Measurements from ENCODE around the gene SLC4A8.
A peak's percentile ranks its signal among the peaks of the same experiment; 100 is the strongest.

DNA sequence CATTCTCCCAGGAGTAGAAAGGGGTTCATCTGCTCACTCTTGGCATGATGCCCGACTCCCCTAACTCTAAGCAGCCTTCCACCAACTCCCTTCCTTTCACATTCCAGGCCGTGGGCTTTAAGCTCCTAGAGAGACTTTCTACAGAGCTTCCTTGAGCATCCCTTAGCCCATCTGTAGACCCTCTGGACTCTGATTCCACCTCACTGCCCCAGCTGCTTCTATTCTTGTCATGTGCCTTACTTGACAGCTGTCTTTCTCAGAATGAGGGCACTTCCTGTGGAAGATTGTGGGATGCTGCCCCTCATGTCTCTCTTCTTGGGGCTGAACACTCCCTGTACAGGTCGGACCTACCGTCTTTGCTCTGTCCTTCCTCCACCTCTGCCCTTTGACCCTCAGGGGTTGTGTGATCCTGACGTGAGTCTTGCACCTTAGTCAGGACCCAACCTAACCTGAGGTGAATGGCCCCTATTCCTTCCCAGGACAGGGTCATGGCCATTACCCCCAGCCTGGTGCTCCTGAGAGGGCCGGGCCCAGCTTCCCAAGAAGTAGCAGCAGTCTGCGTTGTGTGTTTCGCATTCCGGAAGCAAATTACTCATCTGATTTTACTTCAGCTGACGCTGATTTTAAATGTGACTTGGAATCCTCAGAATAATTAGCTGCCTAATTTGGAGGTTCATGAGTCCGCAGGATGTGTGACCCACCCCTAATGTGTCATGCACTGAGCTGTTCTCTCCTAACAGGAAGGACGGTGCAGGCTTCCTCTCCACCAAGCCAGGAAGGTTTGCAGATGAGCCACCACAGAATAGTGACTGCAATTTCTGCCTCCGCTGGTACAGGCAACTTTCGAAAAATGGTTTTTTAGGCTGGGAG is 30.7 kb upstream of the SLC4A8 start:
- TF ChIP-seq, protein P1, sequence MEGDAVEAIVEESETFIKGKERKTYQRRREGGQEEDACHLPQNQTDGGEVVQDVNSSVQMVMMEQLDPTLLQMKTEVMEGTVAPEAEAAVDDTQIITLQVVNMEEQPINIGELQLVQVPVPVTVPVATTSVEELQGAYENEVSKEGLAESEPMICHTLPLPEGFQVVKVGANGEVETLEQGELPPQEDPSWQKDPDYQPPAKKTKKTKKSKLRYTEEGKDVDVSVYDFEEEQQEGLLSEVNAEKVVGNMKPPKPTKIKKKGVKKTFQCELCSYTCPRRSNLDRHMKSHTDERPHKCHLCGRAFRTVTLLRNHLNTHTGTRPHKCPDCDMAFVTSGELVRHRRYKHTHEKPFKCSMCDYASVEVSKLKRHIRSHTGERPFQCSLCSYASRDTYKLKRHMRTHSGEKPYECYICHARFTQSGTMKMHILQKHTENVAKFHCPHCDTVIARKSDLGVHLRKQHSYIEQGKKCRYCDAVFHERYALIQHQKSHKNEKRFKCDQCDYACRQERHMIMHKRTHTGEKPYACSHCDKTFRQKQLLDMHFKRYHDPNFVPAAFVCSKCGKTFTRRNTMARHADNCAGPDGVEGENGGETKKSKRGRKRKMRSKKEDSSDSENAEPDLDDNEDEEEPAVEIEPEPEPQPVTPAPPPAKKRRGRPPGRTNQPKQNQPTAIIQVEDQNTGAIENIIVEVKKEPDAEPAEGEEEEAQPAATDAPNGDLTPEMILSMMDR (IDR thresholded peaks at IDR 0.05): no peak
- no peak for TF ChIP-seq POLR2A (IDR thresholded peaks at IDR 0.05)
- TF ChIP-seq POLR2AphosphoS5 (IDR thresholded peaks at IDR 0.05; ENCODE audit: insufficient read depth in 1 of 2, low read depth in 1 of 2): peak in 1 of 2 donors; percentile 17
